HEK293 (cell line): Measurements from ENCODE around the gene RBBP7.

ENCODE experiments used
- CTCF ChIA-PET: fragments of 350-600 bp; formaldehyde crosslinking; extraction: SDS; loops from one replicate; lab custom pipeline; 2021; ENCODE audit warnings: antibody characterized with exemption; lab: Yijun Ruan, JAX
- POLR2A ChIA-PET: fragments of 300-600 bp; formaldehyde crosslinking; extraction: SDS; loops from one replicate; lab custom pipeline; 2020; ENCODE audit warnings: antibody characterized with exemption, inconsistent platforms; lab: Yijun Ruan, JAX
- H3K27ac ChIP-seq: fragments of 200-500 bp; sonication (Bioruptor generic); 2 replicates; pipeline ENCODE4 v1.5.1; 2014; ENCODE audit warnings: low read depth, low read length, control low read depth, inconsistent platforms; ENCODE audit errors: extremely low read depth
- H3K36me3 ChIP-seq, 2 experiments: fragments of 200-500 bp in 1 of 2; sonication (Bioruptor generic) in 1 of 2; 1 replicate in 1 of 2; 2 replicates in 1 of 2; pipeline ENCODE4 v1.5.1; 2014 to 2017; ENCODE audit warnings: inconsistent platforms in 2 of 2, low read length in 2 of 2; ENCODE audit not compliant: control insufficient read depth in 2 of 2, insufficient read depth in 1 of 2
- H3K4me1 ChIP-seq: fragments of 200-500 bp; sonication (Bioruptor generic); 2 replicates; pipeline ENCODE4 v1.5.1; 2014; ENCODE audit warnings: mild to moderate bottlenecking, low read length, inconsistent platforms; ENCODE audit not compliant: control insufficient read depth, insufficient read depth
- H3K4me3 ChIP-seq: 2 replicates; pipeline ENCODE4 v1.5.1; 2011; ENCODE audit warnings: low read depth, mild to moderate bottlenecking, control low read depth, low read length, moderate library complexity
- H3K9me3 ChIP-seq: fragments of 200-500 bp; sonication (Bioruptor generic); 2 replicates; pipeline ENCODE4 v1.5.1; 2014; ENCODE audit warnings: low read depth, low read length, inconsistent platforms; ENCODE audit not compliant: control insufficient read depth, insufficient read depth
- AEBP2 ChIP-seq: fragments of 450-650 bp; formaldehyde crosslinking; IDR thresholded peaks from 2 replicates; pipeline ENCODE4 v1.5.1; 2016; ENCODE audit warnings: missing biosample characterization, missing genetic modification characterization, borderline replicate concordance
- GLI4 ChIP-seq: fragments of 450-650 bp; formaldehyde crosslinking; IDR thresholded peaks from 2 replicates; pipeline ENCODE4 v1.5.1; 2016; ENCODE audit warnings: missing biosample characterization, missing genetic modification characterization
- INSM2 ChIP-seq: fragments of 450-650 bp; formaldehyde crosslinking; IDR thresholded peaks from 2 replicates; pipeline ENCODE4 v1.5.1; 2016; ENCODE audit warnings: missing biosample characterization, missing genetic modification characterization
- KLF1 ChIP-seq: fragments of 450-650 bp; formaldehyde crosslinking; IDR thresholded peaks from 2 replicates; pipeline ENCODE4 v1.5.1; 2016; ENCODE audit warnings: missing biosample characterization, missing genetic modification characterization
- PATZ1 ChIP-seq: fragments of 450-650 bp; formaldehyde crosslinking; IDR thresholded peaks from 2 replicates; pipeline ENCODE4 v1.5.1; 2016; ENCODE audit warnings: missing biosample characterization, missing genetic modification characterization
- SP3 ChIP-seq: fragments of 450-650 bp; formaldehyde crosslinking; IDR thresholded peaks from 2 replicates; pipeline ENCODE4 v1.5.1; 2016; ENCODE audit warnings: missing biosample characterization, missing genetic modification characterization
- TSHZ1 ChIP-seq: fragments of 450-650 bp; formaldehyde crosslinking; IDR thresholded peaks from 2 replicates; pipeline ENCODE4 v1.5.1; 2016; ENCODE audit warnings: missing biosample characterization, missing genetic modification characterization, borderline replicate concordance
- ZBTB10 ChIP-seq: fragments of 450-650 bp; formaldehyde crosslinking; IDR thresholded peaks from 2 replicates; pipeline ENCODE4 v1.5.1; 2016; ENCODE audit warnings: missing biosample characterization, missing genetic modification characterization
- ZFP41 ChIP-seq: fragments of 450-650 bp; formaldehyde crosslinking; IDR thresholded peaks from 2 replicates; pipeline ENCODE4 v1.5.1; 2016; ENCODE audit warnings: missing biosample characterization, missing genetic modification characterization, borderline replicate concordance
- ZFP69B ChIP-seq: fragments of 450-650 bp; formaldehyde crosslinking; IDR thresholded peaks from 2 replicates; pipeline ENCODE4 v1.5.1; 2016; ENCODE audit warnings: missing biosample characterization, missing genetic modification characterization
- ZIC2 ChIP-seq: fragments of 450-650 bp; formaldehyde crosslinking; IDR thresholded peaks from 2 replicates; pipeline ENCODE4 v1.5.1; 2016; ENCODE audit warnings: missing biosample characterization, missing genetic modification characterization
- ZNF138 ChIP-seq: fragments of 450-650 bp; formaldehyde crosslinking; IDR thresholded peaks from 2 replicates; pipeline ENCODE4 v1.5.1; 2016; ENCODE audit warnings: missing biosample characterization, missing genetic modification characterization, borderline replicate concordance
- ZNF184 ChIP-seq: fragments of 450-650 bp; IDR thresholded peaks from 2 replicates; pipeline ENCODE4 v1.5.1; 2018; ENCODE audit warnings: missing biosample characterization, mild to moderate bottlenecking, missing genetic modification characterization
- ZNF19 ChIP-seq: fragments of 450-650 bp; formaldehyde crosslinking; IDR thresholded peaks from 2 replicates; pipeline ENCODE4; 2016; ENCODE audit warnings: missing biosample characterization, missing genetic modification characterization, low read depth
- ZNF292 ChIP-seq: fragments of 450-650 bp; formaldehyde crosslinking; IDR thresholded peaks from 2 replicates; pipeline ENCODE4 v1.5.1; 2016; ENCODE audit warnings: low read depth, missing biosample characterization, missing genetic modification characterization, borderline replicate concordance
- ZNF558 ChIP-seq: fragments of 450-650 bp; formaldehyde crosslinking; IDR thresholded peaks from 2 replicates; pipeline ENCODE4 v1.5.1; 2016; ENCODE audit warnings: missing biosample characterization, missing genetic modification characterization
- ZNF571 ChIP-seq: fragments of 450-650 bp; formaldehyde crosslinking; IDR thresholded peaks from 2 replicates; pipeline ENCODE4 v1.5.0; 2017; ENCODE audit warnings: missing biosample characterization, missing genetic modification characterization
- ZNF580 ChIP-seq: fragments of 450-650 bp; formaldehyde crosslinking; IDR thresholded peaks from 2 replicates; pipeline ENCODE4 v1.5.1; 2016; ENCODE audit warnings: missing biosample characterization, missing genetic modification characterization
- ZNF692 ChIP-seq: fragments of 450-650 bp; formaldehyde crosslinking; IDR thresholded peaks from 2 replicates; pipeline ENCODE4 v1.5.1; 2016; ENCODE audit warnings: missing biosample characterization, missing genetic modification characterization
- ZNF768 ChIP-seq: fragments of 450-650 bp; formaldehyde crosslinking; IDR thresholded peaks from 2 replicates; pipeline ENCODE4 v1.5.1; 2018; ENCODE audit warnings: missing biosample characterization, mild to moderate bottlenecking, missing genetic modification characterization

Gene RBBP7

GRCh38 chrX:16828124-16828908, 41.8 kb downstream of the RBBP7 start (continued):
- TF ChIP-seq KLF1 (no peak), GLI4 (tag by site-specific recombination) (no peak), ZNF19 (tag by site-specific recombination) (no peak), INSM2 (tag by site-specific recombination) (peak; percentile 52), PATZ1 (tag by site-specific recombination) (0 out of 2 replicates have a peak, but pooled peaks have one; percentile 24), ZNF558 (tag by site-specific recombination) (0 out of 2 replicates have a peak, but pooled peaks have one; percentile 28), ZNF580 (0 out of 2 replicates have a peak, but pooled peaks have one; percentile 23), ZNF138 (no peak), ZNF292 (tag by site-specific recombination) (no peak), AEBP2 (no peak), ZNF571 (tag by site-specific recombination) (no peak), SP3 (tag by site-specific recombination) (0 out of 2 replicates have a peak, but pooled peaks have one; percentile 19), ZFP41 (tag by site-specific recombination) (no peak), TSHZ1 (tag by site-specific recombination) (0 out of 2 replicates have a peak, but pooled peaks have one; percentile 18), ZNF768 (tag by site-specific recombination) (no peak), ZIC2 (no peak), ZNF184 (no peak; the same call in 1 of the 2 replicates)

GRCh38 chrX:16827225-16827624, 42.9 kb downstream of the RBBP7 start:
- Histone ChIP-seq H3K9me3 (no peaks in the 10 kb centered on the region), H3K4me1 (peaks cover 13% of the 10 kb centered on the region), H3K4me3 (no peak overlapping the region), H3K27ac (no peak overlapping the region), H3K36me3 (peaks cover 33 to 58% of the 10 kb centered on the region in 2 experiments)
- ChIA-PET POLR2A (no interaction called here), CTCF (interaction anchor here (1.6 to 4.6 kb wide), 6 partner anchors 11 to 245 kb away, joined by 3 to 32 read pairs (median 8); no protein-coding TSS in a partner anchor)
- no peak for TF ChIP-seq ZBTB10 (tag by site-specific recombination)
- TF ChIP-seq ZNF692 (tag by site-specific recombination): peak; percentile 74
- peak; percentile 68; the same call in 1 of the 2 replicates for TF ChIP-seq ZFP69B (tag by site-specific recombination)
